Measurements from ENCODE around the gene PCGF3. TPM values are rescaled to one million over a fixed set of nuclear protein-coding genes. Genes with fewer than 3 reads are reported as not detected.
"Not testable (repeated sequence)": the region's sequence is repeated elsewhere in the genome, so short reads cannot be mapped to it uniquely, and the experiment has no call there.

PCGF3 gene
- total RNA-seq, 2 experiments from 2014 or later = 45.4 to 51.6 TPM

DNA sequence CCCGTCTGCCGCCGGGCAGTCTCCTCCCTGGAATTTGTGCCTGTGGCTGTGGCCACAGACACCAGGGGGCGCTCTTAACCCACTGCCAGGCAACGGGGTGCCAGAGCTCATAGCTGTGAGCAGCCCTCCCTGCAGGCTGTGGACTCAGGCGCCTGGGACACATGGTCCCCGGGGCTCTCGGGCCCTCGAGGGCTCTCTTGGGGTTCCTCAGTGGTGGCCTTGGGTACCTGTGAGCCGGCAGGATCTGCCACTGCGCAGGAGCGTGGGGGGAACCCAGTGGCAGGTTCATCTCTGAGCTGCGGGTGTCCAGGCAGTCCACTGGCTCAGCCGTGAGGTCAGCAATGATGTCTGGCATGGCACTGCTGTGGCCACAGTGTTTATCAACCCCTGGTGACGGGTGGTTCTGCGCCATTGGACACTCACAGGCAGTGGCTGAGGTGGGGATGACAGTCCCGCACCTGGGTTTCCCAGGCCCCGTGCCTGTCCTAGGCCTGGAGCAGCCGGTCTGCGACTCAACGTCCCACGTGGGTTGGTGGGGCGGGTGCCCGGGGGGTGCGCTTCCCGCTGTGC is 37.2 kb downstream of the PCGF3 start:
- H3K27ac Mint-ChIP-seq = no peak overlapping the region
- H3K9me3 Mint-ChIP-seq = no peaks in the 10 kb centered on the region
- H3K4me1 Mint-ChIP-seq = peaks cover 1% of the 10 kb centered on the region
- H3K4me3 Mint-ChIP-seq = no peak overlapping the region
- H3K27me3 Mint-ChIP-seq = no peaks in the 10 kb centered on the region
- POLR2A ChIA-PET = interaction anchor here (0.6 to 1.5 kb wide), 2 partner anchors 10 to 245 kb away, joined by 3 to 8 read pairs; partner anchors contain the start of gene IDUA
- peak; percentile 82 for DNase-seq
- H3K36me3 Mint-ChIP-seq = peaks cover 4% of the 10 kb centered on the region
- ATAC-seq (ENCODE audit: low read depth) = peak; percentile 88

DNA sequence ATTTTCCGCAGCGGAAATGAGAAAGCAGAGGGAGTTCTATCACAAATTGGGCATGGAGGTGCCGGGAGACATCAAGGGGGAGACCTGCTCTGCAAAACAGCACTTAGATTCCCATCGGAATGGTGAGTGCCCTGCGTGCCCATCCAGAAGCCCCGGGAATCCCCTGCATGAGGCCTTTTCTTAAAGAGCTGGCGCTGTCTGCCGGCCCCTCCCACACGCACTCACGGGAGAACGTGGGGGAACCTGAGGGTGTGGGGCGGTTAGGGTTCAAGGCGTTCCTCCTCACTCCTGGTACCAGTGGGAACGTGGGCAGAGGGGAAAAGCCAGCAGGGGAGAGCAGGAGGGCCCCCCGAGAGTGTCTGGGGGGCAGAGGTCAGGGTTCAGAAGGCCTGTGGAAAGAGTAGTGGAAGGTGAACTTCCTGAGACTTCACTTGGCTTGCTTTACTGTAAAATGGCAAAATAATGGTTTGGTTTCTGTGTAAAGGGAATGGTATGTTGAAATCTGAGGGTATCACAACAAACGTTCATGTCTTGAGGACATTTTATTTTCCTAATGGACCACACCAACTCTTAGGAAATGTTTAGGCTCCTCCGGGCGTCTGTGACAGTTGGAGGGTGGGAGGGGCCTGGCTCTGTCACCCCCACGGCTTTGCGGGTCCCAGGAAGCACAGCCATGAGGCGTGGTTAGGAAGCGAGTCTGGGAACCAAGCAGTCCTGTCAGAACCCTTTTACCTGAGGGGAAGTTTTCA is 38.0 kb downstream of the PCGF3 start:
- H3K36me3 Mint-ChIP-seq = peaks cover 6% of the 10 kb centered on the region
- no peaks in the 10 kb centered on the region for H3K27me3 Mint-ChIP-seq
- peaks cover 1% of the 10 kb centered on the region for H3K4me1 Mint-ChIP-seq
- DNase-seq (no peak), ATAC-seq (ENCODE audit: low read depth) (no peak)
- no peak overlapping the region for H3K4me3 Mint-ChIP-seq
- H3K27ac Mint-ChIP-seq = peak overlapping the region; percentile 20
- POLR2A ChIA-PET = interaction anchor here (1.5 kb wide), 1 partner anchor 244 kb away, joined by 8 read pairs; the partner anchor contains the start of gene IDUA
- no peaks in the 10 kb centered on the region for H3K9me3 Mint-ChIP-seq

DNA sequence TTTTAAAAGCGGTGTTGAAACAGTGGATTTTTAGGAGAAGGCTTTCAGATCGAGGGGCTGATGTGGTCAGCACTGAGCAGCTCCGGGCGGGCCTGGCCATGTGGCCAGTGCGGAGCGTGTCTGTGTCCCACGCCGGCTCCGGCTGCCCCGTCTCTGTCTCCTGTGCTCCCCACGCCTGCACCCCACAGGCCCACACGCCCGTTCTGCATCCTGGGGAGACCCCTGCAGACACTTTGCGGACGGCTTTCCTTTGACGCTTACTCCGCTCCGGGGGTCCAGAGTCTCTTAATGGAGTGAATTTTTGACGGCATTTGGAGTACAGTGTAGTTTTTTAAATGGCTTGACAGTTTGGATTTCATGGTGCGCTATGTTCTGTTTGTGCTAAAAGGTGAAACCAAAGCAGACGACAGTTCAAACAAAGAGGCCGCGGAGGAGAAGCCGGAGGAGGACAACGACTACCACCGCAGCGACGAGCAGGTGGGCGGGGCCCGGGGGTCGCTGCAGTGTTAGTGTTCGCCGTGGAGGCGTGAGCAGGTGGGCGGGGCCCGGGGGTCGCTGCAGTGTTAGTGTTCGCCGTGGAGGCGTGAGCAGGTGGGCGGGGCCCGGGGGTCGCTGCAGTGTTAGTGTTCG is 38.7 kb downstream of the PCGF3 start:
- no peak overlapping the region for H3K27ac Mint-ChIP-seq
- peaks cover 8% of the 10 kb centered on the region for H3K36me3 Mint-ChIP-seq
- DNase-seq (no peak), ATAC-seq (ENCODE audit: low read depth) (no peak)
- H3K4me1 Mint-ChIP-seq = peaks cover 1% of the 10 kb centered on the region
- POLR2A ChIA-PET = no interaction called here
- H3K27me3 Mint-ChIP-seq = no peaks in the 10 kb centered on the region
- no peak overlapping the region for H3K4me3 Mint-ChIP-seq
- no peaks in the 10 kb centered on the region for H3K9me3 Mint-ChIP-seq

DNA sequence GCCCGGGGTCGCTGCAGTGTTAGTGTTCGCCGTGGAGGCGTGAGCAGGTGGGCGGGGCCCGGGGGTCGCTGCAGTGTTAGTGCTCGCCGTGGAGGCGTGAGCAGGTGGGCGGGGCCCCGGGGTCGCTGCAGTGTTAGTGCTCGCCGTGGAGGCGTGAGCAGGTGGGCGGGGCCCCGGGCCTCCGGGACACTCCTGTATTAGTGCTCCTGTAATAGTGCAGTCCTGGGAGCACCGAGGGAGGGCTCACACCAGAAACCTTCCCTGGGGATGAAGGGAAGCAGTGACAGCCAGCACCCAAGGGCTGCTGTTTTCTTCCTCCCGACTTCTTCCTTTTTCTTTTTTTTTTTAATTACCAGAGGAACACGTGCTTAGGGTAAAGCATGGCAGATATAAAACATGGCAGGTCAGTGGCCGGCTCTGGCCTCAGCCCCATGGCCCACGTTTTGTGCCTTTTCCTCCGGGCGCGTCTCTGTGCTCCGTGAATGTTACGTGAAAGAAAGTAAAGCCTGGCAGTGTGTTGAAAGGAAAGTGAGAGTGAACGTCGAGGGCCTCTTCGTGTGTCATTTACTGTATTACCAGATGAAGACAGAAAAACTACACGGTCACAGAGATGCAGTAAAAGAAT is 42.0 kb downstream of the PCGF3 start:
- POLR2A ChIA-PET = no interaction called here
- H3K27ac Mint-ChIP-seq = no peak overlapping the region
- no peak for DNase-seq
- no peak for ATAC-seq (ENCODE audit: low read depth)
- H3K4me3 Mint-ChIP-seq = no peak overlapping the region
- no peaks in the 10 kb centered on the region for H3K9me3 Mint-ChIP-seq
- peaks cover 1% of the 10 kb centered on the region for H3K4me1 Mint-ChIP-seq
- H3K27me3 Mint-ChIP-seq = no peaks in the 10 kb centered on the region
- H3K36me3 Mint-ChIP-seq = peaks cover 15% of the 10 kb centered on the region

DNA sequence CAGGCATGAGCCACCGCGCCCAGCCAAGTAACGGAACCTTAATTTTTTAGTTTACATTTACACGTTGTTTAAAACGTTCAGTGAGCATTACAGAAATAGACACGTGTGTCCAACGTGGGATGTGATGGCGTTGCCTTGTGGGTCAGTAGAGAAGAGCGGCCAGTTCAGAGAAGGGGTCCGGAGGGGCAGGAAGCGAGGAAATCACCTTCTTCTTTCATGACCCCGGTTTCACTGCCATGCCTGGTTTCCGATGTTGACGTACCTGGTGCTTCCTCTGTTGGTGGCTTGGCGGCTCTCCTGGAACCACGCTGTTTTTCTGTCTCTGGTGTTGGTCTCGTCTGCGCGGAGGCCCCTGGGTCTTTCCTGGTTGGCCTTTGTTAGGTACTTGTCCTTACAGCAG is 42.8 kb downstream of the PCGF3 start:
- DNase-seq (no peak), ATAC-seq (ENCODE audit: low read depth) (no peak)
- no peak overlapping the region for H3K27ac Mint-ChIP-seq
- no peaks in the 10 kb centered on the region for H3K9me3 Mint-ChIP-seq
- POLR2A ChIA-PET = no interaction called here
- no peak overlapping the region for H3K4me3 Mint-ChIP-seq
- H3K4me1 Mint-ChIP-seq = peaks cover 1% of the 10 kb centered on the region
- H3K36me3 Mint-ChIP-seq = peaks cover 15% of the 10 kb centered on the region
- no peaks in the 10 kb centered on the region for H3K27me3 Mint-ChIP-seq

DNA sequence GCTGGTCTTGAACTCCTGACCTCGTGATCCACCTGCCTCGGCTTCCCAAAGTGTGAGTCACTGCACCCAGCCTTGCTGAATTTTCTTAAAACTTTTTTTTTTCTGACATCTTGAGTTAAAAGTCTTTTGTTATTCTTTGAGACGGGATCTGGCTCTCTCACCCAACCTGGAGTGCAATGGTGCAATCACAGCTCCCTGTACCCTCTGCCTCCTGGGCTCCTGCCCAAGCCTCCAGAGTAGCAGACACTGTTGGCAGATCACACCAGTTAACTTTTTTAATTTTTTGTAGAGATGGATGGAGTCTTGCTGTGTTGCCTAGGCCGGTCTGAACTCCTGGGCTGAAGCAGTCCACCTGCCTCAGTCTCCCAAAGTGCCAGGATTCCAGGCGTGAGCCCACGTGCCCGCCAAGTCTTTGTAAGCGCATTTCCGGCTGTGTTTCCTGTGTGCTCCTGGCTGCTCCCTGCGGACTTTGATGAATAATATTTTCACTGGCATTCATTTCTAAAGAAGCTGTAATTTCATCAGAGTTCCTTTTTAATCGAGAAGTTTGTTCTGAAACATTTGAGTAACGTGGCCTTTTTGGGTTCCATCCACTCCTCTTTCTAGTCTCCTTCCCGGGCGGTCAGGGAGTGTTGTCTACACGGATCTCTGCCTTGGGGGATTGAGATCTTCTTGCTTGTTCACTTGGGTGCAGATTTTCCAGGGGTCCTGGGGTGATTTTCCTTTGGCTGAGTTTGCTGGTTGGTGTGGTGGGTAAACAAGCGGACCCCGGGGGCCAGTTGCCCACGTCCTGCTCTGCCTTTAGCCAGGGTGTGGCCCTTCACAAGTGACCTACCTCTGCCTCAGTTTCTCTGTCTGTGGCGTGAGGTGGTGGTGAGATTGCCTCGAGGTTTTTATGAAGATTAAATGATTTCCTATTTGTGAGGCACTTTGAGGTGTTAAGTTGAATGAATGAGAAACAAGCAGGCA is 44.4 kb downstream of the PCGF3 start:
- Mint-ChIP-seq H3K4me3 (no peak overlapping the region), H3K27me3 (no peaks in the 10 kb centered on the region), H3K4me1 (no peaks in the 10 kb centered on the region), H3K36me3 (peaks cover 13% of the 10 kb centered on the region), H3K9me3 (no peaks in the 10 kb centered on the region), H3K27ac (no peak overlapping the region)
- DNase-seq = no peak
- POLR2A ChIA-PET = no interaction called here
- ATAC-seq (ENCODE audit: low read depth) = no peak

DNA sequence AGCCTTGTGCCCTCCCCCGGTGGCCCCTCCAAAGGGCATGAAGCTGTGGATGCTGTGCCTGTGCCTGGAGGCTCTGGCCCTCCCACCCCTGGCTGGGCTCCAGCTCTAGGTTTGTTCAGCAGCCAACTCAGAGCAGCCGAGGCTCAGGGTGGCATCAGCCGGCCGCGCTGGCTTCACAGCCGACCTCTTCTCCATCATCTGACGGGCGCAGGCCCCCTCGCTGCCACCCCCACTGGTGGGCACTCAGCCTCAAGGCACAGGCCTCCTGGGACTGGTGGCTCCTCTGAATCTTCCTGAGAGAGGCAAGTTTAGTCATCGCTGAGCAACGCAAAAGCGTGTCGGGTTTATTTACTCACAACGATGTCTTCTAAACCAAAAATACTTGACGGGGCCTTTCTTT is 46.0 kb downstream of the PCGF3 start:
- POLR2A ChIA-PET = no interaction called here
- Mint-ChIP-seq H3K27ac (no peak overlapping the region), H3K27me3 (no peaks in the 10 kb centered on the region), H3K4me1 (no peaks in the 10 kb centered on the region), H3K4me3 (no peak overlapping the region), H3K36me3 (peaks cover 13% of the 10 kb centered on the region), H3K9me3 (no peaks in the 10 kb centered on the region)
- DNase-seq (no peak), ATAC-seq (ENCODE audit: low read depth) (no peak)

DNA sequence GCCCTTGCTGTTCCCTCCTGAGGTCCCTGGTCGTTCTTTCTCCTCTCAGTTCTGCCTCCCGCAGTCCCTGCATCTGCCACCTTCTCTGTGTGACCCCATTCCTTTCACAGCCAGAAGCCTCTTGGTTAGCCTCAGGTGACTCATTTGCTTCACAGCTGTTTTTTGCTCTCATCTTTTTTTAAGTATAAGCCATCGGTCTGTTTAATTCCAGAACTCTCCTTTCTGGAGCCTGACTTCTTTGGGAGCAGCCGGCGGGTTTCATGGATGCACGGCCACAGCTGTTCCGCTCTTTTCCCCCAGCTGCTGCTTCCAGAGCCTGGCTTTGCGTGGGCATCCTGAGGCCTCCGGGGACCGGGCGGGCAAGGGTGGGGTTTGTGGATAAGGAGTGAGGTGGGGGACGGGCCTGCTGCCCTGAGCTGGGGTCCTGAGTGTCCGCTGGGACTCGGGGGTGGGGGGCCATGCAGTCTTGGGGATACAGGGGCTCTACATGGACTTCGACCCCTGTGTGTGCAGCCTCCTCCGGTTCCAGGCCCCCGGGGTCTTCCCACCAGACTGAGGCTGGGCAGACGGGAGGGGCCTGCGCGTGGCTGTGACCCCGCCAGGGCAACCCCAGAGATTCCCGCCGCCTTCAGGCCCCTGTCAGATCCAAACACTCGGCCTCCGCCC is 46.7 kb downstream of the PCGF3 start:
- peaks cover 13% of the 10 kb centered on the region for H3K36me3 Mint-ChIP-seq
- H3K9me3 Mint-ChIP-seq = no peaks in the 10 kb centered on the region
- no peak overlapping the region for H3K27ac Mint-ChIP-seq
- no peak overlapping the region for H3K4me3 Mint-ChIP-seq
- H3K4me1 Mint-ChIP-seq = no peaks in the 10 kb centered on the region
- DNase-seq (no peak), ATAC-seq (ENCODE audit: low read depth) (no peak)
- no peaks in the 10 kb centered on the region for H3K27me3 Mint-ChIP-seq
- POLR2A ChIA-PET = no interaction called here

DNA sequence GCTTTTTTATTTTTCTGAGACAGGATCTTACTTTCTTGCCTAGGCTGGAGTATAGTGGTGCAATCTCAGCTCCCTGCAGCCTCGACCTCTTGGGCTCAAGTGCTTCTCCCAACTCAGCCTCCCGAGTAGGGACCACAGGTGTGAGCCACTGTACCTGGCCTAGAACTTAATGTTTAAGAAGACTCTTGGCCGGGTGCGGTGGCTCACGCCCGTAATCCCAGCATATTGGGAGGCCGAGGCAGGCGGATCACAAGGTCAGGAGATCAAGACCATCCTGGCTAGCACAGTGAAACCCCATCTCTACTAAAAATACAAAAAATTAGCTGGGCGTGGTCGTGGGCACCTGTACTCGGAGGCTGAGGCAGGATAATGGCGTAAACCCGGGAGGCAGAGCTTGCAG is 47.6 kb downstream of the PCGF3 start:
- POLR2A ChIA-PET = interaction anchor here (0.8 kb wide), 1 partner anchor 11 kb away, joined by 3 read pairs; no protein-coding TSS in a partner anchor
- H3K4me3 Mint-ChIP-seq; ATAC-seq (ENCODE audit: low read depth); H3K27me3 Mint-ChIP-seq; H3K9me3 Mint-ChIP-seq; H3K4me1 Mint-ChIP-seq; DNase-seq; H3K27ac Mint-ChIP-seq: not testable (repeated sequence)
- H3K36me3 Mint-ChIP-seq = peaks cover 11% of the 10 kb centered on the region

DNA sequence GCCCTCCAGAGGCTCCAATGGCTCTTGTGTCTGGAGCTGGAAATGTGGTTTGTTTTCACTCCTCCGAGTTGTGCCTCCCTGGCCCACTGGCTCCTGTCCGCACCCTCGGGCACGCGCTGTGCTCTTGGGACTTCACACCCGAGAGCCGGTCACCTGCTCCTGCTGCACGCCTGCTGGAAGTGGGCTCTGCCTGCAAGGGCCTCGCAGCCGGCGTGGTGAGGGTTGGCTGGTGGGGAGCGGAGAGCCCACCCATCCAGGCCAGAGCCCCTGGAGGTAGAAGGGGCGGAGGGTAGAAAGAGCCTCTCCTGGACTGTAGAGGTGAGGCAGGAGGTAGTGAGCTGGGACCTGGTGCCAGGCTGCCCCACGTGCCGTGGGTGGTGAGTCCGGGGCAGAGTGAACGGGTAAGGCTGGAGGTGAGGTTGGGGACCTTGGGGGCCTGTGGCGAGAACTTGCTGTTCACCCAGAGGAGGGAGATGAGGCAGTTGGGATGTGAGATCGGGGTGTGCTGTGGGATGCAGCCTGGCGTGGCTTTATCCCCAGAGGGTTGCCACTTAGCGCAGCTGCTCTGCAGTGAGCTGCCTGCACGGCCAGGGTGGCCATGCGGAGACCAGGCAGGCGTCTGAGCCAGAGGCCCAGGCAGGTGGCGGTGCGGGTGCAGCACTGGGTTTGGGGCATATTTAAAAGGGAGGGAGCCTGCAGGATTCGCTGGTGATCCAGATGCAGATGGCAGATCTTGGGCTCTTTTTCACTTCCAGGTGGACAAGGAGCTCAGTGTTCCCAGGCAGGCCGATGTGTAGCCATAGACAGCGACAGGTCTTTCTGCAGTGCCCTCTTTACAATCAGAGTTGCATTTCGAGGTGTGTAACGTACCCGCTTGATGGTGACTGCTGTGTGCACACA is 48.8 kb downstream of the PCGF3 start:
- Mint-ChIP-seq H3K27ac (no peak overlapping the region), H3K27me3 (no peaks in the 10 kb centered on the region), H3K9me3 (no peaks in the 10 kb centered on the region), H3K4me3 (no peak overlapping the region), H3K36me3 (peaks cover 8% of the 10 kb centered on the region), H3K4me1 (no peaks in the 10 kb centered on the region)
- ATAC-seq (ENCODE audit: low read depth) (peak; percentile 14), DNase-seq (no peak)
- POLR2A ChIA-PET = no interaction called here

DNA sequence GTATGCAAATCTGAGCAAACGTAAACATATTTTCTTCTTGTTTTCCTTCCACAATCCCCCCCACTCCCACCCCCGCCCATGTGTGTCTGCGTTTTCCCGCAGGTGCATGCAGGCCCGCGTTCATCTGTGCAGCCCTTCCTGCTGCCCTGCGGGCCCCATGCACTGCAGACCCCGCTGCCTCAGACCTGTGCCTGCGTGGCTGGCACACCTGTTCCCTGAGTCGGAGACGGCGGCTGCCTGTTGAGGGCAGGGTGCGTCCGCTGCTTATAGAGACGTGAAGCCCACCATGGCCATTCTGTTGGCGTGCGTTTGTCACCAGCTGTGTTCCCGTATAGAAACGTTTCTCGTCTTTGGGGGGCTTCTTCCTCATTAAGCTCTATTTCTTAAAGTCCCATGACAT is 51.5 kb downstream of the PCGF3 start:
- Mint-ChIP-seq H3K36me3 (peaks cover 18% of the 10 kb centered on the region), H3K9me3 (no peaks in the 10 kb centered on the region), H3K4me3 (no peak overlapping the region), H3K4me1 (no peaks in the 10 kb centered on the region), H3K27me3 (no peaks in the 10 kb centered on the region), H3K27ac (no peak overlapping the region)
- no peak for ATAC-seq (ENCODE audit: low read depth)
- no peak for DNase-seq
- POLR2A ChIA-PET = no interaction called here

DNA sequence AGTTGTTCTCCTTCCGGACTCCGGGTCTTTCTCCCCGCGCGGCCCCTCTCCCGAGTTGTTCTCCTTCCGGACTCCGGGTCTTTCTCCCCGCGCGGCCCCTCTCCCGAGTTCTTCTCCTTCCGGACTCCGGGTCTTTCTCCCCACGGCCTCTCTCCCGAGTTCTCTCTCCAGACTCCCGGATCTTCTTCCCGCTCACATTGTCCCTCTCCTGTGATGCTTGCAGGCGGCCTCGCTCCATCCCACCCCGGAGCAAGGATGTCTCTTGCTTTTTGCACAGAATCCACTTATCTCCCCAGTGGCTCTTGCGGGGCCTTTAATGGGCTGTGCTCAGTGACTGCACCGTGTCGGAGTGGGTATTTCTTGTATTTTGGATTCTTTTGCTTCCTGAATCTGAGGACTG is 54.2 kb downstream of the PCGF3 start:
- Mint-ChIP-seq H3K36me3 (peaks cover 20% of the 10 kb centered on the region), H3K27ac (peak overlapping the region; percentile 77)
- H3K27me3 Mint-ChIP-seq; DNase-seq; H3K4me3 Mint-ChIP-seq; ATAC-seq (ENCODE audit: low read depth); H3K4me1 Mint-ChIP-seq; POLR2A ChIA-PET; H3K9me3 Mint-ChIP-seq: not testable (repeated sequence)

Measured in activated naive CD8-positive, alpha-beta T cell treated with anti-CD3 and anti-CD28 coated beads, Interleukin-2, amount 10 ng/mL, durations not matched to agents 7 days and 5 days (primary cell).